Right lobe of liver (tissue), 6 donors: ENCODE results near the gene BTAF1. TPM values are rescaled to one million over a fixed set of nuclear protein-coding genes. Genes with fewer than 3 reads are reported as not detected.

Experiments
- ATAC-seq, 4 donors: fragments of 200-7000 bp; cut with Tn5 transposase; one replicate each; pipeline ENCODE4 v1.9.1; 2020; ENCODE audit warnings: mild to moderate bottlenecking in 4 of 4, moderate library complexity in 4 of 4
- DNase-seq, 3 donors: peaks; one replicate each; pipeline ENCODE4 v3.0.0-alpha.2; 2020
- H3K27ac ChIP-seq, 3 donors: fragments of 200-600 bp; one replicate each; pipeline ENCODE4 v1.8.0; 2022
- H3K27me3 ChIP-seq, 2 donors: fragments of 200-600 bp; one replicate each; pipeline ENCODE4 v1.8.0; 2022
- H3K36me3 ChIP-seq, 4 donors: fragments of 200-600 bp; sonication (generic) in 1 of 4; one replicate each; pipeline versions ENCODE4 v1.5.1 to v1.8.0; 2017 to 2022; ENCODE audit warnings: control low read depth in 1 of 4
- H3K4me1 ChIP-seq, 4 donors: fragments of 200-600 bp; sonication (generic) in 1 of 4; one replicate each; pipeline versions ENCODE4 v1.5.1 to v1.8.0; 2017 to 2022; ENCODE audit warnings: control low read depth in 1 of 4
- H3K4me3 ChIP-seq, 3 donors: fragments of 200-600 bp; one replicate each; pipeline ENCODE4 v1.8.0; 2022
- H3K9me3 ChIP-seq, 4 donors: fragments of 200-600 bp; sonication (generic) in 1 of 4; one replicate each; pipeline versions ENCODE4 v1.5.1 to v1.8.0; 2017 to 2022; ENCODE audit warnings: control low read depth in 1 of 4
- CTCF ChIP-seq, 4 donors: fragments of 200-600 bp in 3 of 4; fragments of 450-650 bp in 1 of 4; IDR thresholded peaks; one replicate each; pipeline versions ENCODE4 v1.5.1 to v1.8.0; 2016 to 2022; ENCODE audit warnings: antibody characterized with exemption in 4 of 4, mild to moderate bottlenecking in 2 of 4
- POLR2A ChIP-seq: fragments of 450-650 bp; IDR thresholded peaks from one replicate; pipeline ENCODE4 v1.6.1; 2017; ENCODE audit warnings: antibody characterized with exemption, mild to moderate bottlenecking
- WGBS: methylation state at CpG from one replicate; pipeline ENCODE4 v1.1.6; 2018; ENCODE audit warnings: low coverage, low lambda C conversion rate; ENCODE audit not compliant: insufficient coverage; ENCODE audit errors: missing lambda C conversion rate; 5-methylcytosine and 5-hydroxymethylcytosine counted together
- intact Hi-C, 2 donors: fragments of 100-400 bp; cut with DNase I; formaldehyde crosslinking; loops; one replicate each; pipeline versions ENCODE4 v1.11.2 to v1.14.1; 2022
- total RNA-seq, 6 experiments: library from RNA; depleted of rRNA in 2 of 6; stranded (reverse); fragments of >200 nt in 2 of 6; fragmentation: NEBNext Ultra II Directional in 3 of 6; extraction: Animal tissue kit (Norgen Biotek cat#: 25700) in 3 of 6; gene quantifications; one replicate each; pipeline versions ENCODE4 v1.1.0 to v1.2.4, GENCODE V29; 2016 to 2023
- donor health status: DM: no; HTN: yes; CAD: no.
- donor health status: DM: no; HTN: no; CAD: no.
- donor health status: DM: no; HTN: no; CAD: no.
- donor health status: DM: no; HTN: yes; CAD: no.
- donor health status: DM: no; HTN: yes; CAD: no.

Gene BTAF1
- total RNA-seq, 6 experiments from 2014 or later = 13.4 to 20.3 (median 17.4) TPM

DNA sequence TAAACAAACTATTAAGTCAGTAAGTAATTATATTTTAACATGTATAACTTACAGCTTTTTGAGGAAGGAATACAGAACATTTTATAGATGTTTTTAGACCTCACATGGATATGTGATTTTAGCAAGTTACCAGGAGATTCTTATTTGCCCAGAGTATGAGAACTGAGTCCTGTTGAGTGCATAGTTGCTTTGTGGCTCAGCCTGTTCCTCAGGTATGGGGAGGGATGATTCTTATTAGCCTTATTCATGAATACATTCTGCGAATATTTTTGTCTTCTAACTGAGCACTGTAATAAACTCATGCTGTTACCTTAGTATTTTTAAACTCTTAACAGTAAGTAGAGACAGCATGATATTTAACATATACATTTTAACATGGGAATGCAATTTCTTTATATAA, 17.9 kb downstream of the BTAF1 start:
- Histone ChIP-seq H3K4me1 (no peaks in the 10 kb centered on the region), H3K27ac (no peak overlapping the region), H3K36me3 (peaks cover 0 to 27% (median 7%) of the 10 kb centered on the region in 4 donors), H3K27me3 (no peaks in the 10 kb centered on the region), H3K9me3 (no peaks in the 10 kb centered on the region), H3K4me3 (no peak overlapping the region)
- intact Hi-C loops = no loop called here
- no peak for ATAC-seq
- no peak for DNase-seq
- no peak for TF ChIP-seq CTCF (IDR thresholded peaks at IDR 0.05)
- no peak for TF ChIP-seq POLR2A
- 89% methylated on average over 1 of the region's 1 CpG for WGBS

- peaks cover 0 to 22% (median 5%) of the 10 kb centered on the region in 4 donors for H3K36me3 ChIP-seq
- intact Hi-C loops = no loop called here
- no peaks in the 10 kb centered on the region for H3K27me3 ChIP-seq
- H3K4me3 ChIP-seq = no peak overlapping the region
- no peak overlapping the region for H3K27ac ChIP-seq
- TF ChIP-seq POLR2A = no peak
- TF ChIP-seq CTCF (IDR thresholded peaks at IDR 0.05) = no peak
- no peaks in the 10 kb centered on the region for H3K4me1 ChIP-seq
- WGBS = 80% methylated on average over 5 of the region's 5 CpGs
- no peak for ATAC-seq
- no peak for DNase-seq
- no peaks in the 10 kb centered on the region for H3K9me3 ChIP-seq
Observed at GRCh38 chr10:91944880-91945630, 21.5 kb downstream of the BTAF1 start.

DNA sequence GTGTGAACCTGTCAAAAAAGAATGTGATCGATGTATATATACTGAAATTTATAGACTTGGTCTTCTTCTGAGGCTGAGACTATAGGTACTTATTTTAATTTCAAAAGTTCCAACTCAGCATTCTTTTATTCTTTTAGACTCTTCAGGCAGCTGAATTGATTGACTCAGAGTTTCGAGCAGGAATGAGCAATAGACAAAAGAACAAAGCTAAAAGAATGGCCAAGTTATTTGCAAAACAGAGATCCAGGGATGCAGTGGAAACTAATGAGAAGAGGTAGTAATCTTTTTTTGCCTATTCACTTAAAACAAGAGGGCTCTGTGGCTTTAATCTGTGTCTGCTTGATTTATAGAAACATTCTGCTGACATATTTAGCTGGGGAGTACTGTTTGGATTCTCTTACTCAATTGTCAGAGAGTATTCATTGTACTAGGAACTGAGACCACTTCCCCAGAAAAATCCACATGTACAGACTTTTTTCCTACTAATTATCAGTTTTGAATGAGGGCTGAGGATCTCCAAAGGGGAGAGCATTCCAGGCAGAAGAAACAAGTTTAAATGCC, 30.1 kb downstream of the BTAF1 start:
- no peak overlapping the region for H3K4me3 ChIP-seq
- DNase-seq (no peak), ATAC-seq (no peak)
- TF ChIP-seq POLR2A (no peak), CTCF (IDR thresholded peaks at IDR 0.05) (no peak)
- intact Hi-C loops = no loop called here
- no peaks in the 10 kb centered on the region for H3K9me3 ChIP-seq
- H3K27me3 ChIP-seq = no peaks in the 10 kb centered on the region
- 86% methylated on average over 2 of the region's 2 CpGs for WGBS
- H3K4me1 ChIP-seq = no peaks in the 10 kb centered on the region
- no peak overlapping the region for H3K27ac ChIP-seq
- H3K36me3 ChIP-seq = peaks cover 0 to 58% (median 9%) of the 10 kb centered on the region in 4 donors

GRCh38 chr10:91955114-91955513, 31.5 kb downstream of the BTAF1 start:
- Histone ChIP-seq H3K9me3 (no peaks in the 10 kb centered on the region), H3K4me3 (no peak overlapping the region), H3K36me3 (peaks cover 0 to 71% (median 15%) of the 10 kb centered on the region in 4 donors), H3K27ac (no peak overlapping the region), H3K4me1 (no peaks in the 10 kb centered on the region), H3K27me3 (no peaks in the 10 kb centered on the region)
- 85% methylated on average over 3 of the region's 3 CpGs for WGBS
- intact Hi-C loops = no loop called here
- ATAC-seq (no peak), DNase-seq (no peak)
- TF ChIP-seq POLR2A (no peak), CTCF (IDR thresholded peaks at IDR 0.05) (no peak)
